IPS-15b (cell line): ENCODE data around the gene MLLT1.

Experiments used
- H3K27me3 ChIP-seq: one replicate; pipeline ENCODE4 v1.6.1; 2013; ENCODE audit warnings: low read length; ENCODE audit not compliant: control insufficient read depth, insufficient read depth
- H3K36me3 ChIP-seq: one replicate; pipeline ENCODE4 v1.6.1; 2013; ENCODE audit warnings: low read length; ENCODE audit not compliant: control insufficient read depth, insufficient read depth
- H3K4me1 ChIP-seq: one replicate; pipeline ENCODE4 v1.6.1; 2013; ENCODE audit warnings: mild to moderate bottlenecking, low read length; ENCODE audit not compliant: control insufficient read depth, insufficient read depth
- H3K4me3 ChIP-seq: one replicate; pipeline ENCODE4 v1.5.1; 2013; ENCODE audit warnings: low read depth, low read length
- H3K9ac ChIP-seq: one replicate; pipeline ENCODE4 v1.6.1; 2013; ENCODE audit warnings: low read depth, mild to moderate bottlenecking, low read length
- H3K9me3 ChIP-seq: one replicate; pipeline ENCODE4 v1.6.1; 2013; ENCODE audit warnings: mild to moderate bottlenecking, low read length; ENCODE audit not compliant: control insufficient read depth, insufficient read depth

MLLT1 gene

GRCh38 chr19:6250909-6251308 is 28.9 kb downstream of the MLLT1 start:
- Histone ChIP-seq H3K27me3 (no peaks in the 10 kb centered on the region), H3K4me1 (no peaks in the 10 kb centered on the region), H3K9ac (no peak overlapping the region), H3K36me3 (peaks cover 2% of the 10 kb centered on the region), H3K4me3 (no peak overlapping the region), H3K9me3 (no peaks in the 10 kb centered on the region)

- no peaks in the 10 kb centered on the region for H3K27me3 ChIP-seq
- H3K4me1 ChIP-seq: no peaks in the 10 kb centered on the region
- no peak overlapping the region for H3K9ac ChIP-seq
- H3K36me3 ChIP-seq: peaks cover 2% of the 10 kb centered on the region
- H3K9me3 ChIP-seq: no peaks in the 10 kb centered on the region
- no peak overlapping the region for H3K4me3 ChIP-seq
Measured at GRCh38 chr19:6250024-6250615, 29.7 kb downstream of the MLLT1 start.

- Histone ChIP-seq H3K27me3 (no peaks in the 10 kb centered on the region), H3K9me3 (no peaks in the 10 kb centered on the region), H3K36me3 (no peaks in the 10 kb centered on the region), H3K9ac (no peak overlapping the region), H3K4me1 (no peaks in the 10 kb centered on the region), H3K4me3 (no peak overlapping the region)
Measured at GRCh38 chr19:6249296-6249695, 30.5 kb downstream of the MLLT1 start.

DNA sequence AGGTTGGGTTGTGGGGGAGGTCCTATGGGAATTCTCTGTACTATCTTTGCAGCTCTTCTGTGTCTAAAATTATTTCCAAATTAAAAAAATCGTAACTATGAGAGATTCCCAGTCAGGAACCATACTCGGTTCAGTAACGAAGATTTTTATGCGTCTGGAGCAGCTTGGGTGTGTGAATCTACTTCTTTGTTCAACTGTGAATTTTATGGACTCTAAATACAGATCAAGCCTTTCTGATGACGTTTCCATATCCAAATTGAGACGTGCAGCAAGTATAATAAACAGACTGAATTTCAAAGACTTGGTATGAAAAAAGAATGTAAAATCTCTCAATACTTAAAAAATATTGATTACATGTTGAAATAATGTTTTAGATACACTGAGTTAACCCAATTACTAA is 30.9 kb downstream of the MLLT1 start:
- Histone ChIP-seq H3K4me1 (no peaks in the 10 kb centered on the region), H3K4me3 (no peak overlapping the region), H3K27me3 (no peaks in the 10 kb centered on the region), H3K9me3 (no peaks in the 10 kb centered on the region), H3K36me3 (no peaks in the 10 kb centered on the region), H3K9ac (no peak overlapping the region)

DNA sequence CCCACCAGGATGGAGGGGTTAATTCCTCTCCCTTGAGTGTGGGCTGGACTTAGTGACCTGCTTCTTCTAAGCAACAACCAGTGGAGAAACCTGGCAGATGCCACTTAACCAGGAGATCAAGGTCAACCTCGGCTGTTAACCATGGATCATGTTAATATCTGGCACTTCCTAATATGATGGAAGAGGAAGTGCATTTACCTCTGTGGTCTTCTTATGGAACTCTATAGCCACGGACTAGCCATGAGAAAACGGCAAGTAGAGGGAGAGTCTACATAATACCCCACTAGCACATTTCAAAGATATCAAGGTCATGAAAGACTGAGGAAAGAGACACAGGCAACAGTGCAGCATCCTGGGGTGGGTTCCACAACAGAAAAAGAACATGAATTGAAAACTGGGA is 31.4 kb downstream of the MLLT1 start:
- no peaks in the 10 kb centered on the region for H3K36me3 ChIP-seq
- H3K9me3 ChIP-seq: no peaks in the 10 kb centered on the region
- H3K27me3 ChIP-seq: no peaks in the 10 kb centered on the region
- no peak overlapping the region for H3K9ac ChIP-seq
- H3K4me3 ChIP-seq: no peak overlapping the region
- no peaks in the 10 kb centered on the region for H3K4me1 ChIP-seq

DNA sequence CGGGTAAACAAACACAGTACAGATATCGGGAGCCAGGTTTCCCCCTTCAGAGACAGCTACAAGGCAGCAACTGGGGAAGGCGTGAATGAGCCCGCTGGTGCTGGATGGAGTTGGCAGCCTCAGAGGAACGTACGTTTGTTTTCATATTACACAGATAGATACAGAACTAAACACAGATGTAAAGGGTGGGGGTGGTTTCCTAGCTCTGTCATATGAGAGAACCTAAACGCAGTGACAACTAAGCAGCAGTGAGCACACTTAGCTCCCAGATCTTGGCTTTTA is 32.8 kb downstream of the MLLT1 start:
- Histone ChIP-seq H3K4me3 (no peak overlapping the region), H3K36me3 (no peaks in the 10 kb centered on the region), H3K4me1 (no peaks in the 10 kb centered on the region), H3K27me3 (no peaks in the 10 kb centered on the region), H3K9ac (no peak overlapping the region), H3K9me3 (no peaks in the 10 kb centered on the region)

DNA sequence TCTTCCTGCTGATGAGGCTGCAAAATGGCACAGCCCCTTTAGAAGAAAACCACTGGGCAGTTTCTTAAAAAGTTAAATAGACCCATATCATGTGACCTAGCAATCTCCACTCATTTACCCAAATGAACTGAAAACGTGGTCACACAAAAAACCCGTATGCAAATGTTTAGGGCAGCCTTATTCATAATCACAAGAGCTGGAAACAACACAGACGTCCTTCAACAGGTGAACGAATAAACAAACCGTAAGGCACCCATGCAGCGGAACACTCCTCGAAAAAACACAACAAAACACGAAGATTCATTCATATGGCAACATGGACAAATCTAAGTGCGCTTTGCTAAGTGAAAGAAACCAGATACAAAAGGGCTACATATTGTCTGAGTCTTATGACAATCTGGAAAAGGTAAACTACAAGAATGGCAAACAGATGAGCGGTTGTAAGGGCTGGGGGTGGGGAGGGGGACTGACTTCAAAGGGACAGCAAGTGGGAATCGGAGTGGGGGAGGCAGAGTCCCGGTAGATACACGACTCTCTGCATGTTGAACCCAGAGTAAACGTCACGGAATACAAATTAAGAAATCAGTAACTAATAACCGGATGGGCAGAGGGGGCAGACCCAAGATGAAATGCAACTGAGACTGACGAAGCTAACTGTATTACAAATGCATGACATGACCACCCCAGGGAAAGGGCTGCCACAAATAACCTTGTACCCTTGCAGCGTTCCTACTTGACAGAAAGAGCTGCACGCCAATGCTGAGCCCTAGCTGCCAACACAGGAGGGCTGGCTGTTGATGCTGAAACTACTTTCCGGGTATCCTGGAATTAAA is 33.4 kb downstream of the MLLT1 start:
- no peaks in the 10 kb centered on the region for H3K4me1 ChIP-seq
- no peaks in the 10 kb centered on the region for H3K9me3 ChIP-seq
- no peak overlapping the region for H3K4me3 ChIP-seq
- H3K36me3 ChIP-seq: no peaks in the 10 kb centered on the region
- H3K27me3 ChIP-seq: no peaks in the 10 kb centered on the region
- H3K9ac ChIP-seq: no peak overlapping the region

DNA sequence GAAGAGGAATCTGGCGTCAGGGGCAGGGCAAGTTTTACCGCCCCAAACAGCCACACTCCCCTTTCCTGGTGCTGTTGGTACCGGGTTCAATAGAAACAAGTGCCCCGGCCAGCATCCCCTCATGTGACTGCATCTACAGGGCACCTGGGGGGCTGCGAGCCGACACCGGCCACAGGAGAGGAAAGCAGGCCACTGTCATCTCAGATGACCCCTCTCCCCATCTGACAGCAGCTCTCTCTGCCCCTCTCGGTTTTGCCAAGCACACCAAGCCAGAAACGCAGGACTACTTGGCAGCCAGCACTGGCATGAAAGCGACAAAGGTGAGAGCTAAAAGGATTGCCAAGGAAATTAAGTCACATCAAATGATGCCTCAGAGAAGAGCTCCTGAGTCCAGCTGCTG is 37.1 kb downstream of the MLLT1 start:
- no peak overlapping the region for H3K4me3 ChIP-seq
- no peak overlapping the region for H3K9ac ChIP-seq
- no peaks in the 10 kb centered on the region for H3K9me3 ChIP-seq
- no peaks in the 10 kb centered on the region for H3K4me1 ChIP-seq
- H3K27me3 ChIP-seq: no peaks in the 10 kb centered on the region
- H3K36me3 ChIP-seq: peaks cover 6% of the 10 kb centered on the region

GRCh38 chr19:6241680-6242377 is 37.9 kb downstream of the MLLT1 start:
- no peaks in the 10 kb centered on the region for H3K4me1 ChIP-seq
- H3K27me3 ChIP-seq: no peaks in the 10 kb centered on the region
- H3K9me3 ChIP-seq: no peaks in the 10 kb centered on the region
- no peak overlapping the region for H3K4me3 ChIP-seq
- H3K9ac ChIP-seq: no peak overlapping the region
- peaks cover 6% of the 10 kb centered on the region for H3K36me3 ChIP-seq

DNA sequence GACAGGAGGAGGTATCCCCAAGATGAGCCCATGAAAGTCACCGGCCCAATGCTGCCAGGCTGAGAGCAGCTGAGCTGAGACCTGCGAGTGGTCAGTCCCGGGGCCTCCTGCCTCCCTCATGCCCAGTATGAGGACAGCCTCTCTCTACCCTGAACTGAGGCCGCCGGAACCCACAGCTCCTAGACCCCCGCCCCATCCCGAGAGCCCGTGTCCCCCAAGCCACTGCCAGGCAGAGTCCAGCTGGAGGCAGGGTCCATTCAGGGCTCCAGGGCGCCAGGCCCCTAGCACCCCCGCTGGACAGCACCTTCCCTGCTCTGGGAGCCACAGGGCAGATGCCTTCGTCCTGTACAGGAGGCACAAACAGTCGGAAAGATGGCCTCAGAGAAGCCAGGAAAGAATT is 38.7 kb downstream of the MLLT1 start:
- Histone ChIP-seq H3K4me1 (no peaks in the 10 kb centered on the region), H3K4me3 (no peak overlapping the region), H3K9me3 (no peaks in the 10 kb centered on the region), H3K9ac (no peak overlapping the region), H3K27me3 (no peaks in the 10 kb centered on the region), H3K36me3 (peaks cover 9% of the 10 kb centered on the region)

- Histone ChIP-seq H3K9me3 (no peaks in the 10 kb centered on the region), H3K27me3 (no peaks in the 10 kb centered on the region), H3K4me1 (no peaks in the 10 kb centered on the region), H3K9ac (no peak overlapping the region), H3K36me3 (peaks cover 9% of the 10 kb centered on the region), H3K4me3 (no peak overlapping the region)
Measured at GRCh38 chr19:6239871-6240676, 39.7 kb downstream of the MLLT1 start.
